ENCODE data around the gene CYP2F1.
"Not testable (repeated sequence)": the region's sequence is repeated elsewhere in the genome, so short reads cannot be mapped to it uniquely, and the experiment has no call there.

Gene CYP2F1

DNA sequence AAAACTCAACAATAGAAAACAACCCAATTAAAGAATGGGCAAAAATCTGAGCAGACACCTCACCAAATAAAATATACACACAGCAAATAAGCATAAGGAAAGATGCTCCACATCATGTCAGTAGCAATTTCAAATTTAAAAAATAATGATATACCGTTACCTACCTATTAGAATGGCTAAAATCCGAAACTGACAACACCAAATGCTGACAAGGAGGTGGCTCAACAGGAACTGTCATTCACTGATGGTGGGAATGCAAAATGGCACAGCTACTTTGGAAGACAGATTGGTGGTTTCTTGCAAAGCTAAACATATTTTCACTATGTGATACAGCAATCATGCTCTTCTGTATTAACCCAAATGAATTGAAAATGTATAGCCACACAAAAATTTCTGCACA is 16.9 kb upstream of the CYP2F1 start:
- no peak overlapping the region for H3K9ac ChIP-seq
- H2AFZ ChIP-seq = no peak overlapping the region
- H3K4me3 ChIP-seq (ENCODE audit: low read depth, low read length) = no peak overlapping the region
- H3K4me1 ChIP-seq = no peaks in the 10 kb centered on the region
- no peaks in the 10 kb centered on the region for H3K27me3 ChIP-seq (ENCODE audit: control insufficient read depth, insufficient read depth, low read length)
- no peak overlapping the region for H3K4me2 ChIP-seq (ENCODE audit: low read length)
- no peaks in the 10 kb centered on the region for H3K9me3 ChIP-seq (ENCODE audit: control insufficient read depth, low read length)
- no peak overlapping the region for H3K27ac ChIP-seq
- TF ChIP-seq CTCF (IDR thresholded peaks at IDR 0.05) = no peak
- no peaks in the 10 kb centered on the region for H3K79me2 ChIP-seq
- H3K36me3 ChIP-seq (ENCODE audit: control insufficient read depth, insufficient read depth, low read length) = no peaks in the 10 kb centered on the region

DNA sequence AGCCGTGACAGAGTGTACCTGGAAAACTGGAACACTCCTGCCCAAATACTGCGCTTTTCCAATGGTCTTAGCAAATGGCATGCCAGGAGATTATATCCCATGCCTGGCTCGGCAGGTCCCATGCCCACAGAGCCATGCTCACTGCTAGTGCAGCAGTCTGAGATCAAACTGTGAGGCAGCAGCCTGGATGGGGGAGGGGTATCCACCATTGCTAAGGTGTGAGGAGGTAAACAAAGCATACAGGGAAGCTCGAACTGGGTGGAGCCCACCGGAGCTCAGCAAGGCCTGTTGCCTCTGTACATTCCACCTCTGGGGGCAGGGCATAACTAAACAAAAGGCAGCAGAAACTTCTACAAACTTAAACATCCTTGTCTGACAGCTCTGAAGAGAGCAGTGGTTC is 15.5 kb upstream of the CYP2F1 start:
- H3K9me3 ChIP-seq (ENCODE audit: control insufficient read depth, low read length) = no peaks in the 10 kb centered on the region
- H3K79me2 ChIP-seq = no peaks in the 10 kb centered on the region
- TF ChIP-seq CTCF (IDR thresholded peaks at IDR 0.05) = no peak
- no peak overlapping the region for H3K4me2 ChIP-seq (ENCODE audit: low read length)
- no peaks in the 10 kb centered on the region for H3K36me3 ChIP-seq (ENCODE audit: control insufficient read depth, insufficient read depth, low read length)
- H3K4me3 ChIP-seq (ENCODE audit: low read depth, low read length) = no peak overlapping the region
- H3K4me1 ChIP-seq = no peaks in the 10 kb centered on the region
- H3K9ac ChIP-seq = no peak overlapping the region
- H3K27ac ChIP-seq = no peak overlapping the region
- no peak overlapping the region for H2AFZ ChIP-seq
- no peaks in the 10 kb centered on the region for H3K27me3 ChIP-seq (ENCODE audit: control insufficient read depth, insufficient read depth, low read length)

DNA sequence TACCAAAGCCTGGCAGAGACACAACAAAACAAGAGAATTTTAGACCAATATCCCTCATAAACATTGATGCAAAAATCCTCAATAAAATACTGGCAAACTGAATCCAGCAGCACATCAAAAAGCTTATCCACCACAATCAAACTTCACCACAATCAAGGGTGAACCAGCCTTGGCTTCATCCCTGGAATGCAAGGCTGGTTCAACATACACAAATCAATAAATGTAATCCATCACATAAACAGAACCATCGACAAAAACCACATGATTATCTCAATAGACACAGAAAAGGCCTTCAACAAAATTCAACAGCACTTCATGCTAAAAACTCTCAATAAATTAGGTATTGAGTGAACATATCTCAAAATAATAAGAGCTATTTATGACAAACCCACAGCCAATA is 12.0 kb upstream of the CYP2F1 start:
- H3K27ac ChIP-seq; H3K4me2 ChIP-seq (ENCODE audit: low read length); H3K9ac ChIP-seq; H3K27me3 ChIP-seq (ENCODE audit: control insufficient read depth, insufficient read depth, low read length); H3K36me3 ChIP-seq (ENCODE audit: control insufficient read depth, insufficient read depth, low read length); H3K9me3 ChIP-seq (ENCODE audit: control insufficient read depth, low read length); H3K79me2 ChIP-seq; H3K4me1 ChIP-seq; H3K4me3 ChIP-seq (ENCODE audit: low read depth, low read length); H2AFZ ChIP-seq: not testable (repeated sequence)

- H3K9ac ChIP-seq = no peak overlapping the region
- no peak overlapping the region for H2AFZ ChIP-seq
- no peak overlapping the region for H3K4me2 ChIP-seq (ENCODE audit: low read length)
- no peaks in the 10 kb centered on the region for H3K4me1 ChIP-seq
- H3K9me3 ChIP-seq (ENCODE audit: control insufficient read depth, low read length) = no peaks in the 10 kb centered on the region
- no peak overlapping the region for H3K27ac ChIP-seq
- H3K79me2 ChIP-seq = no peaks in the 10 kb centered on the region
- no peaks in the 10 kb centered on the region for H3K27me3 ChIP-seq (ENCODE audit: control insufficient read depth, insufficient read depth, low read length)
- no peaks in the 10 kb centered on the region for H3K36me3 ChIP-seq (ENCODE audit: control insufficient read depth, insufficient read depth, low read length)
- H3K4me3 ChIP-seq (ENCODE audit: low read depth, low read length) = no peak overlapping the region
- no peak for TF ChIP-seq CTCF (IDR thresholded peaks at IDR 0.05)
Observed at GRCh38 chr19:41106177-41106576, 8.1 kb upstream of the CYP2F1 start.

DNA sequence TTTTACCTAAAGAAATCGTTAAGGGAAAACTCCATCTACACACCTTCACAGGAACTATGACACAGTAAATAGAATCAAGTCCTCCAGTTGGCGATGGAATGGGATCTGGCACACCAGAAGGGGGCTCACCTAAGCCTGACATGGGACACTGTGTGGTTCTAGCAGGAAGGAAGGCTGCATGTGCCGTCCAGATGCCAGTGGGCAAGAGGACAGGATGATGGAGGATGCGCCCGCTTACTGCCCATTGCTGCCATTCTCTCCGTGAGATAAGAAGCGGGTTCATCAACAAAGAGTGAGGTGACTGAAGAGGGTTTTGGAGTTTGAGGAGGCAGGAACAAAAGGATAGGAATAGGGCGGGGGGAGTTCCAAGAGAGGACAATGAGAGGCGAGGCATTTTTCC is 2.9 kb upstream of the CYP2F1 start:
- H3K79me2 ChIP-seq = no peaks in the 10 kb centered on the region
- H2AFZ ChIP-seq = no peak overlapping the region
- no peak overlapping the region for H3K4me2 ChIP-seq (ENCODE audit: low read length)
- H3K4me1 ChIP-seq = no peaks in the 10 kb centered on the region
- no peaks in the 10 kb centered on the region for H3K9me3 ChIP-seq (ENCODE audit: control insufficient read depth, low read length)
- no peaks in the 10 kb centered on the region for H3K36me3 ChIP-seq (ENCODE audit: control insufficient read depth, insufficient read depth, low read length)
- H3K27me3 ChIP-seq (ENCODE audit: control insufficient read depth, insufficient read depth, low read length) = no peaks in the 10 kb centered on the region
- no peak overlapping the region for H3K9ac ChIP-seq
- TF ChIP-seq CTCF (IDR thresholded peaks at IDR 0.05) = no peak
- no peak overlapping the region for H3K4me3 ChIP-seq (ENCODE audit: low read depth, low read length)
- H3K27ac ChIP-seq = no peak overlapping the region
